Stimulated activated CD8-positive, alpha-beta memory T cell treated with anti-CD3 and anti-CD28 coated beads, Interleukin-12 subunit alpha, Interleukin-12 subunit beta, amount 100 ng/mL, for 24 hours (primary cell): ENCODE measurements around the gene PGM2L1.

Source experiments
- DNase-seq: peaks from one replicate; pipeline ENCODE4 v3.0.0-alpha.2; 2020; ENCODE audit errors: extremely low read depth

The PGM2L1 gene

GRCh38 chr11:74299015-74299414 is 99.2 kb downstream of the PGM2L1 start:
- no peak for DNase-seq

- no peak for DNase-seq
Observed at GRCh38 chr11:74297484-74297883, 100.7 kb downstream of the PGM2L1 start.

- no peak for DNase-seq
Observed at GRCh38 chr11:74288911-74289310, 109.3 kb downstream of the PGM2L1 start.

- no peak for DNase-seq
Observed at GRCh38 chr11:74288161-74288560, 110.1 kb downstream of the PGM2L1 start.

- no peak for DNase-seq
Observed at GRCh38 chr11:74284466-74284865, 113.8 kb downstream of the PGM2L1 start.

- no peak for DNase-seq
Observed at GRCh38 chr11:74283580-74284180, 114.6 kb downstream of the PGM2L1 start.

- DNase-seq = no peak
Observed at GRCh38 chr11:74282914-74283371, 115.3 kb downstream of the PGM2L1 start.

- DNase-seq = no peak
Observed at GRCh38 chr11:74282421-74282820, 115.8 kb downstream of the PGM2L1 start.

- no peak for DNase-seq
Observed at GRCh38 chr11:74280494-74280893, 117.7 kb downstream of the PGM2L1 start.
